NCI-H526 (cell line): ENCODE data around the gene PLXNA1.

Source experiments
- DNase-seq, 2 experiments: peaks; one replicate each; lab custom pipeline; 2025; lab: John Stamatoyannopoulos, UW

The PLXNA1 gene

GRCh38 chr3:127002195-127003174 is 19.6 kb downstream of the PLXNA1 start:
- DNase-seq = no peak

GRCh38 chr3:127003175-127003555 is 20.2 kb downstream of the PLXNA1 start:
- no peak for DNase-seq

GRCh38 chr3:127003601-127004280 is 20.8 kb downstream of the PLXNA1 start:
- no peak for DNase-seq

GRCh38 chr3:127004641-127005397 is 21.9 kb downstream of the PLXNA1 start:
- no peak for DNase-seq

- no peak for DNase-seq
Measured at GRCh38 chr3:127005864-127006500, 23.1 kb downstream of the PLXNA1 start.

GRCh38 chr3:127006781-127007436 is 24.0 kb downstream of the PLXNA1 start:
- DNase-seq = no peak

- DNase-seq = no peak
Measured at GRCh38 chr3:127008236-127008635, 25.3 kb downstream of the PLXNA1 start.

GRCh38 chr3:127009531-127009930 is 26.6 kb downstream of the PLXNA1 start:
- no peak for DNase-seq

GRCh38 chr3:127011270-127011992 is 28.5 kb downstream of the PLXNA1 start:
- no peak for DNase-seq

- DNase-seq = no peak
Measured at GRCh38 chr3:127012091-127012490, 29.2 kb downstream of the PLXNA1 start.

- DNase-seq = no peak
Measured at GRCh38 chr3:127013181-127013580, 30.3 kb downstream of the PLXNA1 start.

- no peak for DNase-seq
Measured at GRCh38 chr3:127013758-127014535, 31.0 kb downstream of the PLXNA1 start.

- DNase-seq = no peak
Measured at GRCh38 chr3:127014536-127015281, 31.8 kb downstream of the PLXNA1 start.

GRCh38 chr3:127015282-127016042 is 32.5 kb downstream of the PLXNA1 start:
- no peak for DNase-seq

GRCh38 chr3:127016043-127016343 is 33.1 kb downstream of the PLXNA1 start:
- no peak for DNase-seq

- DNase-seq = no peak
Measured at GRCh38 chr3:127016461-127016860, 33.5 kb downstream of the PLXNA1 start.

- DNase-seq = no peak
Measured at GRCh38 chr3:127017229-127017628, 34.3 kb downstream of the PLXNA1 start.

GRCh38 chr3:127017781-127018180 is 34.9 kb downstream of the PLXNA1 start:
- DNase-seq = no peak
